Left renal pelvis (tissue), 4 donors: Measurements from ENCODE around the gene ASF1B. TPM values are rescaled to one million over a fixed set of nuclear protein-coding genes. Genes with fewer than 3 reads are reported as not detected.

Source experiments
- polyA plus RNA-seq, 4 donors: library from polyadenylated mRNA; unstranded; fragments of 120-200 nt; gene quantifications; one replicate each; pipeline ENCODE4 v1.2.1, GENCODE V29; 2013; ENCODE audit not compliant: insufficient read length in 4 of 4

Gene ASF1B
- polyA plus RNA-seq, 4 donors, result 15.1 to 19.8 (median 19.4) TPM

Other genes starting within 250 kb of the ASF1B start
- 1 to 10 TPM; 4.8 to 8.9 (median 6.0) TPM for gene BRME1, start 230.5 kb downstream of the ASF1B start, polyA plus RNA-seq
- 10 to 100 TPM; 19.4 to 45.8 (median 23.0) TPM for gene CC2D1A, start 230.4 kb downstream of the ASF1B start, polyA plus RNA-seq
- 1 to 10 TPM in 3 of 4 donors, under 1 TPM in 1; 0.86 to 1.7 (median 1.4) TPM for gene PODNL1, start 198.2 kb downstream of the ASF1B start, polyA plus RNA-seq
- gene DCAF15, start 184.1 kb downstream of the ASF1B start, polyA plus RNA-seq, result 10 to 100 TPM; 26.1 to 46.7 (median 28.2) TPM
- 10 to 100 TPM in 2 of 4 donors, 1 to 10 TPM in 2; 9.3 to 19.2 (median 10.2) TPM for gene RFX1, start 130.3 kb downstream of the ASF1B start, polyA plus RNA-seq
- gene RLN3, start 108.4 kb downstream of the ASF1B start, polyA plus RNA-seq, result not detected
- 1 to 10 TPM; 3.8 to 7.8 (median 5.9) TPM for gene IL27RA, start 104.8 kb downstream of the ASF1B start, polyA plus RNA-seq
- gene PALM3, start 74.5 kb downstream of the ASF1B start, polyA plus RNA-seq, result 10 to 100 TPM in 3 of 4 donors, under 1 TPM in 1; 0.94 to 32.9 (median 20.1) TPM
- gene MISP3, start 63.8 kb downstream of the ASF1B start, polyA plus RNA-seq, result 10 to 100 TPM in 1 of 4 donors, 1 to 10 TPM in 3; 1.3 to 10.3 (median 6.3) TPM
- gene C19orf67, start 50.8 kb downstream of the ASF1B start, polyA plus RNA-seq, result not detected
- 10 to 100 TPM; 39.8 to 52.0 (median 41.4) TPM for gene SAMD1, start 45.8 kb downstream of the ASF1B start, polyA plus RNA-seq
- 100 to 1,000 TPM in 2 of 4 donors, 10 to 100 TPM in 2; 90.6 to 106 (median 99.0) TPM for gene PRKACA, start 18.8 kb downstream of the ASF1B start, polyA plus RNA-seq
- 10 to 100 TPM; 34.7 to 60.6 (median 44.1) TPM for gene ADGRL1, start 69.6 kb upstream of the ASF1B start, polyA plus RNA-seq
- 10 to 100 TPM; 20.3 to 44.8 (median 23.1) TPM for gene ADGRE5, start 244.9 kb upstream of the ASF1B start, polyA plus RNA-seq